Dermis microvascular lymphatic vessel endothelial cell (primary cell): Measurements from ENCODE around the gene GPSM1. TPM values are rescaled to one million over a fixed set of nuclear protein-coding genes. Genes with fewer than 3 reads are reported as not detected.
"Not testable (repeated sequence)": the region's sequence is repeated elsewhere in the genome, so short reads cannot be mapped to it uniquely, and the experiment has no call there.

Experiments
- DNase-seq, 2 donors: peaks; one replicate each; pipeline versions ENCODE4 v3.0.0 to v3.0.0-alpha.2; 2010; ENCODE audit warnings: low read depth in 2 of 2
- total RNA-seq: library from RNA; depleted of rRNA; stranded (reverse); fragments of >200 nt; gene quantifications from 2 replicates; pipeline ENCODE4 v1.2.1, GENCODE V29; 2014

GPSM1 gene
- total RNA-seq, 1 donor from 2014 or later, result 16.2 TPM

DNA sequence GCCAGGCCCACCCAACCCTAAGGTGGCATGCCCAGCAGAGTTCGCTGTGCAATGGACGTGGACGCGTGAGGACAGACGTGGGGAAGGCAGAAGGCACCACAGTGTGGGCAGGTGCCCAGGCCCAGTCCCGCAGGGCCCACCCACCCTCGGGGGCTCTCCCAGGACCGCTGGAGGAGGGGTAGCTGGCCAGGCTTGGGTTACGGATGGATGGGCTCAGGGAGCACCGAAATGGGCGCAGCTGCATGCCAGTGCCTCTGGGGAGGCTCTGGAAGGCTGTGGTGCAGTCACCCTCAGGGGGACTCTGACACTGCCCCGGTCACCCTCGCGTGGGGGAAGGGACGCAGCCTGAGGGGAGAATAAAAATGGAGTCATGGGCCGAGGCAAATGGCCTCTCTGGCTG lies 9.6 kb upstream of the GPSM1 start:
- DNase-seq, result no peak

DNA sequence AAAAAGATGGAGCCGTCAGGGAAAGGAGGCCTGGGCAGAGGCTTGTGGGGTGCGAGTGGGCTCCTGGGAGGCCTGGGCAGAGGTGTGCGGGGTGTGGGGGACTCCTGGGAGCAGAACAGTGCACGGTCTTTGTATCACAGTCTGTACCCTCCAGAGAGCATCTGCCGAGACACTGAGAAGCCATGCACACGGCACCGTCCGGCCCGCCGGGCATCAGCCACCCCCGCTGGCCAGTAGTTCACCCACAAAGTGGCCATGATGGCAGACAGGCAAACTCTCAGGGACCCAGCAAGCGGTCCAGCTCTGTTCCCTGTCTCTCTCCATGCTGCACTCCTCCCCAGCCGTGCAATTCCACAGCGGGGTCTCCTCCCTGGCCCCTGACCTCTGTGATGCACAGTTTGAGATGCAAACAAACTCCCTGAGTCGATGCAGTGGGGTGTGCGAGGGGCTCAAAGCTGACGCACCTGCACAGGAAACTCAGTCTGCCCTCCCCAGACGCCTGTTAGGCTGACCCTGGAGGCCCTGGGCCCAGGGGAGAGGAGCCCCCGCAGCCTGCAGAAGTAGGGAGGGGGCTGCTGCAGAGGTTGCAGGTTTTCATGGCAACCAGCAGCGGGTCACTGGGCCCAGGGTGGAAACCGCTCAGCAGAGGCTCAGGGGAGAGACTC lies 9.1 kb upstream of the GPSM1 start:
- DNase-seq, result no peak

DNA sequence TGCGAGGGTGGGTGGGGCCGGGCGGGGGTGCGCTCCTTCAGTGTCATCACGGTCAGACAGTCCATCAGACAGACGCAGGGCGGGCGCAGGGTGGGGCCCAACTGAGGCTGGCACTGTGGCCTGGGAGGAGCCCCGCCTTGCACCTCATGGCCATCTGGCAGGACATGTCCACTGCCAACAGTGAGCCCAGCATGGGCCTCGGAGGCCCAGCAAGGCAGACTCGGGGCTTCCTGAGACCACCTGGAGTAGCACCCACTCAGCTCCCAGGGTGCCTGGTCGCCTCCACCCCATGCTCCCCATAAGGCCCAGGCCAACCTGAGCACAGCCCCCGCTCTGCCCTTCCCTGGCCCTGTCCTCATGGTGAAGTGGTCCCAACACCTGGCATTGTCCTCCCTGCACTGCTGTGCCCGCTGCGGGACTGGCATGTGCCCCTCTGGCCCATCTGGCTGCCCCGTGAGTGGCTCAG lies 8.5 kb upstream of the GPSM1 start:
- no peak for DNase-seq

DNA sequence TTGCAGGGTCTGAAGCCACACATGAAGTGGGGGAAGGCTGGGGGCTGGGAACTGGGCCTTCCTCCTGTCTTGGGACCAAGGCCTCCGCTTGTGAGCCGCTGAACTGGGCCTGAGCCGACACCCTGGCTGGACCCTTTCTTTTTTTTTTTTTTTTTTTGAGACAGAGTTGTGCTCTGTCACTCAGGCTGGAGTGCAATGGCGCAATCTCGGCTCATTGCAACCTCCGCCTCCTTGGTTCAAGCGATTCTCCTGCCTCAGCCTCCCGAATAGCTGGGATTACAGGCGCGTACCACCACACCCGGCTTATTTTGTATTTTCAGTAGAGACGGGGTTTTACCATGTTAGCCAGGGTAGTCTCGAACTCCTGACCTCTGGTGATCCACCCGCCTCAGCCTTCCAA lies 8.1 kb upstream of the GPSM1 start:
- not testable (repeated sequence) for DNase-seq

DNA sequence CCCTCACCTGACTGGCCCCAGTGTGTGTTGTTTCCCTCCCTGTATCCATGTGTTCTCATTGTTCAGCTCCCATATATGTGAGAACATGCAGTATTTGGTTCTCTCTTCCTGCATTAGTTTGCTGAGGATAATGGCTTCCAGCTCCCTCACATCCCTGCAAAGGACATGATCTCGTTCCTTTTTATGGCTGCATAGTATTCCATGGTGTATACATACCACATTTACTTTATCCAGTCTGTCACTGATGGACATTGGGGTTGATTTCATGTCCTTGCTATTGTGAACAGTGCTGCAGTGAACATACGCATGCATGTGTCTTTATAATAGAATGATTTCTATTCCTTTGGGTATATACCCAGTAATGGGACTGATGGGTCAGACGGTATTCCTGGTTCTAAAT lies 7.4 kb upstream of the GPSM1 start:
- not testable (repeated sequence) for DNase-seq

DNA sequence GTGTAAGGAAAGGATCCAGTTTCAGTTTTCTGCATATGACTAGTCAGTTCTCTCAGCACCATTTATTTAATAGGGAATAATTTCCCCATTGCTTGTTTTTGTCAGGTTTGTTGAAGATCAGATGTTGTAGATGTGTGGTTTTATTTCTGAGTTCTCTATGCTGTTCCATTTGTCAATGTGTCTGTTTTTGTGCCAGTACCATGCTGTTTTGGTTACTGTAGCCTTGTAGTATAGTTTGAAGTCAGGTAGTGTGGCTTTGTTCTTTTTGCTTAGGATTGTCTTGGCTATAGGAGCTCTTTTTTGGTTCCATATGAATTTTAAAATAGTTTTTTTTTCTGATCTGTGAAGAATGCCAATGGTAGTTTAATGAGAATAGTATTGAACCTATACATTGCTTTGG lies 6.4 kb upstream of the GPSM1 start:
- DNase-seq, result not testable (repeated sequence)

DNA sequence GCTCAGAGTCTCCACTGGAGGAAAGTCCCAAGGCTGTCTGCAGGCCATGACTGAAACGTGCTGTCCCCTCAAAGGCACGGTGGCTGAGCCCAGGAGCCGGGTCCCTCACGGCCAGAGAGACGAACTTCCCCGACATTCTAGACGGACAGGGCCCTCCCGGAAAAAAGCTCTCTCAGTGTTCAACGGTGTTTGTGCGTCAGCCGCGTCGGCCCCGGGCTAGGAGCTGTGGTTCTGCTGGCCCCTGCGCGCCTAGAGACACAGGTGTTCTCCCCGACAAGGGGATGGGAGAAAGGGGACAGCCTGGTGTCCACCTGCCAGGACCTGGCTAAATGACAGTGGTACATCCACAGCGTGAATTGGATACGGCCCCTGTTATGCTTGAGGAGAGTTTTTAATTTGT lies 5.8 kb upstream of the GPSM1 start:
- DNase-seq, result no peak

DNA sequence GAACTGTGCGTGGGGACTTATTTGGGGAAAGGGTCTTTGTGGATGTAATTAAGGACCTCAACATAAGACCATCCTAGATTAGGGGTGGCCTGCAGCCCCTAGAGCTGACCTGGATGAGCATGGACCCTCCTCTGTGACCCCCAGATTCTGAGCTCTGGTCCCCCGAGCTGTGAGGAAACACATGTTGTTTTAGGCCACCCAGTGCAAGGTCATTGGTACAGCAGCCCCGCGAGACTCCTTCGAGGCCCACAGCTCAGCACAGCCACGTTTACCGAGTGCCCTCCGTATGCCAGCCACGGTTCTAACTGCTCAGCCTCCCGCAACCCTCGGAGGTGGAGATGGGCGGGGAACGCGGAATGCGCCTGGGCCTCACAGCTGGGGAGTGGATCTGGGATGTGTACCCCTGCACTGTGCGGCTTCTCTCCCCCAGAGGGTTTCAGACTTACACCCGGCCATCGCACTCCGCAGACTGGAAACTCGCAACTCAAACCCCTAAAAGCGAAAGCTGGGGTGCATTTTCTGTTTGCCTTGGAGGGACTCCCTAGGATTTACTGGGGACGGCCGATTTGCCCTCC lies 4.5 kb upstream of the GPSM1 start:
- DNase-seq, result no peak

DNA sequence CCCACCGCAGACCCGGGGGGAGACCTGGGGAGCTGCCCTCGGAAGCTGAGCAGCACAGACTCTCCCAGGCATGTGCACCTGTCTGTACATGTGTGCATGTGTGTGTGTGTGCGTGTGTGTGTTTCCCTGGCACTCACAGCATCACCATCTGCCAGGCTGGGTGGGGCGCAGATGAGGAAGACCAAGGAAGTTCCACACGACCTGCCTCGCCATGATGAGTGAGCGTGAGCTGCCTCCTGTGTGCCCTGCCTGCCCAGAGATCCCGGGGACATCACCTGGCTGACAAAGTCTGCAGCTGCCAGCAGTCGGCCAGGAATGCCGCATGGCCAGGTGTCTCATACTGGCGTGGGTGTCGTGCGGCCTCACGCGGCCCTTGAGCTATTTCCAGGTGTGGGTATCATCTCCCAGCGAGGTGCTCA lies 4.0 kb upstream of the GPSM1 start:
- no peak for DNase-seq

DNA sequence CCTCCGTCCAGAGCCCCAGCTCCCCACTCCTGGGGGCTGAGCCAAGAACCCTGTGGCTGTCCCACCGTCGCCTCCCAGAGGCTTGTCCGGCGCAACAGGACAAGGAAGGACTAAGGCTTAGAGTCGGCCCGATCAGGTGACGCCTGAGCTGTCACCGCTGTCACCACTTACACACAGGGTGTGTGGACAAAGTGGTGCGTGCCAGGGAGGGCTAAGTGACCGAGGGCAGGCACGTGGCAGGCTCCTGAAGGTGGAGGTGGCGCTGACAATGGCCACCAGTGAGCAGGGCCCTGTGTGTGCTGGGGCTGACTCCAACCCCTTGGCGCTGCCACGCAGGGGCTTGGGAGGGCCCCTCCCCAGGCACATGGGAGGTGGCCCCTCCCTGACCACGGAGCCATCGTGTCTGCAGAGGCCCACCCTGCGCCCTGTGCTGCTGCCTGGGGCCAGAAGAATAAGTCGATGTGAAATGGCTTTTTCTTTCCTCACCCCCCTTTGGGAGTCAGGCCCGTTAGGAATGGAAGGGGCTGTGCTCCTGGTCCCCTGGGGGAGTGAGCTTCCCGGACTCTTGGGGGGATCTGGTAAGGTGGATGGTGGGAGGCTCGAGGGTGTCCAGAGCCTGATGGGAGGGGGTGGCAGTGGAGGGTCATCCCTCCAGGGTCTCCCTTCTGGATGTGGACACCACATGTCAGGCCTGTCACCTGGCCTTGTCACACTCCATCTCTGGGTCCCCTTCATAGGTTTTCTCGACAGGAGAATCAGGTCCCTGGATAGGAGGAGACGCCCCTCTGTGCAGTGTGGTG lies 2.6 kb upstream of the GPSM1 start:
- no peak for DNase-seq

DNA sequence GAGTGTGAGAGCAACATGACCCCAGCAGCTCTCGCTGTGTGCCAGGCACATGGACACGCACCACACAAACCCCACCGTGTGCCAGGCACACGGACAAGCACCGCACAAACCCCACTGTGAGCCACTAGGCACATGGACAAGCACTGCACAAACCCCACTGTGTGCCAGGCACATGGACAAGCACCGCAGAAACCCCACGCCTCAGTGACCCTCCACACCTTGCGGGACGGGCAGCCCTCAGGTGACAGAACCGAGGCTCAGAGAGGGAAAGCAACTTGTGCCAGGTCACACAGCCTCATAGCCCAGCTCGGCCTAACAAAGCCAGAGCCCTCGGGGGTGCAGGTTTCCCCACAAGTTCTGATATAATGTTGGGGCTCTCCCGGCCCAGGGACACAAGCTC lies 2.0 kb upstream of the GPSM1 start:
- DNase-seq, result no peak

DNA sequence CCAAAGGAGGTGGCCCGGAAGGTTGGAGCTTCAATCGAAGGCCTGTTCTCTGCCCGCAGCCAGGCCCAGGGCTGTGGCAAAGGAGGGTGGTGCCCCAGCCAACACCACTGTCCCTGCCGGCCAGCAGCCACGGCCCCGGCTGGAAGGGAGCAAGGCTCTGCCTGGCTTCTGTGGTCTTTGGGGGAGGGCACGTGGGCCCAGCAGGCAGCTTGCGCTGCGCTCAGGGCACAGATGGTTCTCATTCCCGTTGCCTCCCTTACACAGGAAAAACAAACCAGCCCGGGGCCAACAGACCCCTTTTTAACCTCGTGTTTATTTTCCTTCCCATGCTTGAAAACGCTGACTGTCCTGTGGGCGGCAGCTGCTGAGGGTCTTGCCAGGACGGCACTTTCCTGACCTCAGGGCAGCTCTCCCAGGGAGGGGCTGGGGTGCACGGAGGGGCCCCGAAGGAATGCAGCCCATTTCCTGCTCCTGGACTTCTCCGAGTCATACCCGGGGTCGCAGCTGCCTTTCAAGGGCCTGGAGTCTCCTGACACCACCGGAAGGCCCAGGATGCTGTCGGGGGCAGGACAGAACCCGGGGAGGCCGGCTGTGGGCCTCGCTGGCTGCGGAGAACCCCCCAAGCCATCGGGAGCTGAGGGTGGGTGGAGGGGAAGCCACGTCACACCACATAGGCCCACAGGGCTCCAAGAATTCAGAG lies 1.1 kb upstream of the GPSM1 start:
- peak; percentile 16 to 52 for DNase-seq

DNA sequence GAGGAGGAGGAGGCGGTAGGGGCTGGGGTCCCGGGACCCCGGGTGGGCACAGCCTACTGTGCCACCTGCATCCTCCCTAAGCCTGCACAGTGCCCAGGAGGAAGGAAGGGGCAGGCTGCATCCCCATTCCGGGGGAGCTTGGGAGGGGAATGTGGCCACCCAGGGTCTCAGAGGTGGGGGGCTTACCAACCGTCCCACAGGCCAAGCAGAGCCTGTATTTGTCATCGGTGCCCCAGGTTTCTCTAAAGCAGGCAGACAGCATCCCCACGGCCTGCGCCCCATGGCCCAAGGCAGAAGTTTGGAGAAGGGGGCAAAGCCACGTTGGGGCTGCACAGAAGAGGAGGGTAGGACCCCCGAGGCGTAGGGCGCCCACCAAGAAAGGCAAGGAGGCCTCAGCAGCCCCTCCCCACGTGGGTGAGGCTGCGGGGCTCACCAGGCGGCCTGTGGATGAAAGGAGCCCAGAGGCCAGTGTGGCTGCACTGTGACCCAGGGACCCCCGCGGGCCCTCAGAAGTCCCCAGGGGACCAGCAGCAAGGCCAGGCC lies 507 bp upstream of the GPSM1 start:
- DNase-seq, result no peak

DNA sequence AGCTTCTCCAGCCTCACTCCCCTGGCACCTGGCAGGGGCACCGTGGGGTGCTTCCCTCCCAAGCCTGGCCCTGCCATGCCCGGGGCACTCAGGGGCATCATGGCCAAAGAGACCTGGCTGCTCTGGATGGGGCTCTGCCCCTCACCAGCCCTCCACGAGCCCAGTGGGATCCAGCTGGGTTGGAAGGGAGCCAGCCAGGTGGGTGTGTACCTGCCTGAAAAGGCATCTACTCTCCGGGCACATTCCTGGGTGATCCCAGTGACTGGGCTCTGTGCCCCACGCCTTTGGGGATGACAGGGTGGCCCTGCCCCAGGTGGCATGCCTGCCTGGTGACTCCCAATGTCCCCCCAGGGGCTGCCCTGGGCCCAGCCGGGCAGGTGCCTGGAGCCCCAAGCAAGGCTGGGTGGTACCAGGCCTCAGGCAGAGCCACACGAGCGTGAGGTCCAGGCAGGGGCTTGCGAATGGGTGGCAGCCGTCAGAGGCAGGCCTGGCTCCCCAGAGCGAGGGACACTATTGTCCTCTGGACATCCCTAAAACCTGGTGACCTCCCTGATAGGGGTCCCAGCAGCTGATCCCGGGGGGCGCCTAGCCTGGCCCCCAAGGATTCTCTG lies 777 bp downstream of the GPSM1 start:
- no peak for DNase-seq

DNA sequence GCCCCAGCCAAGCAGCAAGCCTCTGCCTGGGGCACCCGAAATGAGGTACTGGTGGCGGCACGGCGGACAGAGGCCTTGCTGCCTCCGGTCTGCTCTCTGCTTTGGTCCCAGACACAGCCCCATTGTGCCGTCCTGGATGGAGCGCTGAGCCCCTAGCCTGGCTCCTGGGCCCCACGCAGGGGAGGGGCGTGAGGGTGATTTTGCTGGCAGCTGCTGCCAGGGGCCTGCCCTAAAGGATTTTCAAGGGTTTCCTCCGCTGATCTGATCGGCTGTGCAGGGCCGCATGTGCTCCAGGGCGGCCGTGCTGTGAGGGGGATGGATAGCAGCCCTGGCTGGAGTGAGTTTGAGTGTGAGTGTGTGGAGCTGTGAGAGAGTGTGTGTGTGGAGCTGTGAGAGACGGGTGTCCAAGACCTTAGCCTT lies 1.3 kb downstream of the GPSM1 start:
- peak in 1 of 2 donors; percentile 36 for DNase-seq

DNA sequence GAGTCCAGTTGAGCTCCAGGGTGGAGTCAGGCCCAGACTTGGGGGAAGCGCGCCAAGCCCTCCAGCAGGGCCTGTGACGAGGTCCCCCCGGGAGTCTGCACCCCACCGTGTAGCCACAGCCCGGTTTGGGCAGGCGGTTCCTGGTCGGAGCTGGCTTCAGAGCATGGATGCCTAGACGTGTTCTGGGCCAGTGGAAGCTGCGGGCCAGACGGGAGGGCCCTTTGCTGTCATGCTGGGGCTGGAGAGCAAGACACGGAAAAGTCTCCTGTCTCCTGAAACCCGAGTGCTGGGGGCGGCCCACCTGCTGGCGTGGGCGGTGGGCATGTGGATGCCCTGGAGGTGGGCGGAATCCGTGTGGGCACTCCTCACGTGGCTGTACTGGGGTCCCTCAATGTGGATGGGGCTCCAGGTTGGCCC lies 1.9 kb downstream of the GPSM1 start:
- DNase-seq, result no peak

DNA sequence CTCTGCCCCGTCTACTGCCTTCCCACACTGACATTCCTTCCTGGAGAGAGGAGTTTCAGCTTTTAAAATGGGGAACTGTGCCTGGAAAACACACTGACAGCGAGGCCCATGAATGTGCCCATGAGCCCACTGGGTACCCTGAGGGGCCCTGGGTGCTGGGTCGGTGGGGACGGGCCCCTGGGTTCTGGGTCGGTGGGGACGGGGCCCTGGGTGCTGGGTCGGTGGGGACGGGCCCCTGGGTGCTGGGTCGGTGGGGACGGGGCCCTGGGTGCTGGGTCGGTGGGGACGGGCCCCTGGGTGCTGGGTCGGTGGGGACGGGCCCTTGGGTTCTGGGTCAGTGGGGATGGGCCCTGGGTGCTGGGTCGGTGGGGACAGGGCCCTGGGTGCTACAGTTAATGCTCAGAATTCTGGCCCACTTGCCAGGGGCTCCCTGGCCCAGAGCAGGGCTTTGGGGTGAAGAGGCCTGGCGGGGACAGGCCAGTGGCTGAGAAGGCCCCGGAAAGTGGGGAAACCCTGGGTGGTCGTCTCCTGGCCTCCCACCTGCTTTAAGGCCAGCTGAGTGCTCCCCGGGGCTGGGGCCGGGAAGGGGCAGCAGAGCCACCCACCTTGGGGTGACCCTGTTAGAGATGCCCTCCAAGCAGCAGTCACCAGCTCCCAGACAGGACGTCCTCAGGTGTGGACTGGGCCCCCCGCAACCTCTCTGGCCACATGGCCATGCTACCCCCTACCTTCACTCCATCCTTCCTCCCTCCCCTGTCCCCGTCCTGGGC lies 2.5 kb downstream of the GPSM1 start:
- no peak for DNase-seq

DNA sequence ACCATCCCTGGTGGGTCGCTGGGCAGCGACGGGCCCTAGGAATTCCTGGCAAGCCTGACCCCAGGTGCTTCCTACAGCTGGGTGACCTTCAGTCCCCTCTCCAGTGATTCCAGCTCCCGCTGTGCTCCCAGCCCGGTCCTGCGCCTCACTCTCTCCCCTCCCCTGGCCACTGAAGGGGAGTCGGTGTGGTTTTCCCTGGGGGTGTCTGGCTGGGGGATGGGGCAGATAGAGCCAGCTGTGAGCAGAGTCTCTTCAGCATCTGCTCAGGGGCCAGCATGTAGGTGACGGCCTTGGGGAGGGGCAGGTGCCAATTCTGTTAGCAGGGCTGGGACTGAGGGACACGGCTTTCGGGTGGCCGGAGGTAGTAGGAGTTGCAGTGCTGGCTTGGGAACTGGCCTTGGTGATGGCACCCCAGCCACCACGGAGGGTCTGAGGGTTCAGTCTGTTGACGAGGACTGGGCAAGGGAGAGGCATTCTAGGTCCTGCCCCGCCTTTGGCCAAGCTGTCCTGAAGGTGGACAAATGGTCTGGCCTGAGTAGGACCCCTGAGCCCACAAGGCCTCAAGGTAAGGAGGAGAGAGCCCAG lies 3.2 kb downstream of the GPSM1 start:
- DNase-seq, result peak; percentile 31

DNA sequence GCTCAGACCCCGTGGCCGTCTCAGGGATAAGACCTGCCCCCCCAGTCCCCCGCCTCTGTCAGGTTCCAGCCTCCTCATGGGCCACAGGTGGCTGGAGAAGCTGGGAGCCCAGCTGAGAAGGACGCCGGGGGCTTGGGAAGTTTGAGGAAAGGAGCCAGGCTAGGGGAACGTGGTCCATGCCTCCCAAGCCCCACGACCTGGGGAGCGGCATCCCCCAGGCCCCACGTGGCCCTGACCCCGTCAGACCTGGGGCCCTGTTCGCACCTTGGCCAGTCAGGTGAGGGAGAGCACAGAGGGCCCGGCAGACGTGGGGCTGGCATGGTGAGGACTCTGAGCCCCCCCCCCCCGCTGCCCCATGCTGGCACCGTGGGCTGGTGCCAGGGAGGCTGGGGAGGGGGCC lies 3.7 kb downstream of the GPSM1 start:
- DNase-seq, result no peak
